Stimulated activated memory B cell treated with anti-CD40 and anti-IgM and Interleukin-4, amounts not matched to agents 10 μg/mL and 1 μg/mL and 100 μg/mL, for 72 hours (primary cell): ENCODE measurements around the gene ZNF695.

ENCODE experiments used
- ATAC-seq: fragments of 150-1000 bp; cut with Tn5 transposase; 2 replicates; pipeline ENCODE4 v1.10.0; 2021
- H3K27ac Mint-ChIP-seq: one replicate; pipeline ENCODE4 v1.8.0; 2022; ENCODE audit warnings: mild to moderate bottlenecking, mixed read lengths
- H3K27me3 Mint-ChIP-seq: one replicate; pipeline ENCODE4 v1.8.0; 2022; ENCODE audit warnings: mixed read lengths
- H3K36me3 Mint-ChIP-seq: one replicate; pipeline ENCODE4 v1.8.0; 2022; ENCODE audit warnings: mixed read lengths
- H3K4me1 Mint-ChIP-seq: one replicate; pipeline ENCODE4 v1.8.0; 2022; ENCODE audit warnings: mixed read lengths
- H3K4me3 Mint-ChIP-seq: one replicate; pipeline ENCODE4 v1.8.0; 2022; ENCODE audit warnings: mild to moderate bottlenecking, moderate library complexity, mixed read lengths
- H3K9me3 Mint-ChIP-seq: one replicate; pipeline ENCODE4 v1.8.0; 2022; ENCODE audit warnings: mixed read lengths

Gene ZNF695

GRCh38 chr1:246978785-246979184, 29.1 kb downstream of the ZNF695 start:
- Mint-ChIP-seq H3K9me3 (peaks cover 23% of the 10 kb centered on the region), H3K27ac (no peak overlapping the region), H3K27me3 (no peaks in the 10 kb centered on the region), H3K36me3 (peaks cover 7% of the 10 kb centered on the region), H3K4me3 (no peak overlapping the region), H3K4me1 (no peaks in the 10 kb centered on the region)
- no peak for ATAC-seq

GRCh38 chr1:246978281-246978680, 29.6 kb downstream of the ZNF695 start:
- Mint-ChIP-seq H3K4me1 (no peaks in the 10 kb centered on the region), H3K27me3 (no peaks in the 10 kb centered on the region), H3K9me3 (peaks cover 19% of the 10 kb centered on the region), H3K27ac (no peak overlapping the region), H3K36me3 (peaks cover 5% of the 10 kb centered on the region), H3K4me3 (no peak overlapping the region)
- no peak for ATAC-seq

DNA sequence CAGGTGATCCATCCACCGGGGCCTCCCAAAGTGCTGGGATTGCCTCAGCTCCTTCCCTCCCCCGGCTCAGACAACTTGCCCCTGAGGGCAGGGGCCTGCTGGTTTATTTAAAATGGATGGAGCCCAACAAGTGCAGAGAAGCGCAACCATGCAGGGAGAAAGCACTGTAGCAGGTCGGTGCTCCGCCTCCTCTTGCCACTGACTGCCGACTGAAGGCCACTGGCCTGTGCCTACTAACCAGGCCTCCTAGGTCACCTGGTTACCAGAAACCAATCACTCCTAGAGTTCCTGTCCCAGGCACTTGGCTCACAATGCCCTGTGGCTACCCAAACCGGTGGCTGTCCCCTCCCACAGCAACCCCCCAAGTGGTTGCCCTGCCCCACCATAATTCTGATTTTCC, 35.9 kb downstream of the ZNF695 start:
- Mint-ChIP-seq H3K9me3 (peaks cover 25% of the 10 kb centered on the region), H3K27ac (no peak overlapping the region), H3K27me3 (no peaks in the 10 kb centered on the region), H3K4me3 (no peak overlapping the region), H3K4me1 (no peaks in the 10 kb centered on the region), H3K36me3 (peaks cover 14% of the 10 kb centered on the region)
- no peak for ATAC-seq

DNA sequence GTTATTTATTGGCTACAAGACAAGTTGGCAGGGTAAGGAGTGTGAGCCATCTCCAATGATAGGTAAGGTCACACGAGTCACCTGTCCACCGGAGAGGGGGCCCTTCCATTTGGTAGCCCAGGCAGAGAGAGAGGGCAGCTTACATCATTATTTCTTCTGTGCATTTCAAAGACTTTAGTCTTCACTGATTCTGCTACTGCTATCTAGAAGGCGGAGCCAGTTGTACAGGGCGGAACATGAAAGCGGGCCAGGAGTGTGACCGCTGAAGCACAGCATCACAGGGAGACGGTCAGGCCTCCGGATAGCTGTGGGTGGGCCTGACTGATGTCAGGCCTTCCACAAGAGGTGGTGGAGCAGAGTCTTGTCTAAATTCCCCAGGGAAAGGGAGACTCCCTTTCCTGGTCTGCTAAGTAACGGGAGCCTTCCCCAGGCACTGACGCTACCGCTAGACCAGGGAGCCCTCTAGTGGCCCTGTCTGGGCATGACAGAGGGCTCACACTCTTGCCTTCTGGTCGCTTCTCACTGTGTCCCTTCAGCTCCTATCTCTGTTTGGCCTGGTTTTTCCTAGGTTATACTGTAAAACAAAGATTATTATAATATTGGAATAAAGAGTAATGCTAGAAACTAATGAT, 36.7 kb downstream of the ZNF695 start:
- H3K4me3 Mint-ChIP-seq = peak overlapping the region; percentile 8
- H3K9me3 Mint-ChIP-seq = peaks cover 25% of the 10 kb centered on the region
- no peaks in the 10 kb centered on the region for H3K27me3 Mint-ChIP-seq
- H3K27ac Mint-ChIP-seq = no peak overlapping the region
- H3K4me1 Mint-ChIP-seq = no peaks in the 10 kb centered on the region
- H3K36me3 Mint-ChIP-seq = peaks cover 10% of the 10 kb centered on the region
- no peak for ATAC-seq

- H3K27me3 Mint-ChIP-seq = no peaks in the 10 kb centered on the region
Observed at GRCh38 chr1:246969621-246970020, 38.2 kb downstream of the ZNF695 start.

GRCh38 chr1:246966502-246966901, 41.4 kb downstream of the ZNF695 start:
- H3K4me1 Mint-ChIP-seq = peaks cover 18% of the 10 kb centered on the region
- ATAC-seq = no peak

More at GRCh38 chr1:246969621-246970020, 38.2 kb downstream of the ZNF695 start:
- Mint-ChIP-seq H3K36me3 (peaks cover 16% of the 10 kb centered on the region), H3K9me3 (peaks cover 29% of the 10 kb centered on the region), H3K4me1 (no peaks in the 10 kb centered on the region), H3K27ac (no peak overlapping the region), H3K4me3 (no peak overlapping the region)
- no peak for ATAC-seq

DNA sequence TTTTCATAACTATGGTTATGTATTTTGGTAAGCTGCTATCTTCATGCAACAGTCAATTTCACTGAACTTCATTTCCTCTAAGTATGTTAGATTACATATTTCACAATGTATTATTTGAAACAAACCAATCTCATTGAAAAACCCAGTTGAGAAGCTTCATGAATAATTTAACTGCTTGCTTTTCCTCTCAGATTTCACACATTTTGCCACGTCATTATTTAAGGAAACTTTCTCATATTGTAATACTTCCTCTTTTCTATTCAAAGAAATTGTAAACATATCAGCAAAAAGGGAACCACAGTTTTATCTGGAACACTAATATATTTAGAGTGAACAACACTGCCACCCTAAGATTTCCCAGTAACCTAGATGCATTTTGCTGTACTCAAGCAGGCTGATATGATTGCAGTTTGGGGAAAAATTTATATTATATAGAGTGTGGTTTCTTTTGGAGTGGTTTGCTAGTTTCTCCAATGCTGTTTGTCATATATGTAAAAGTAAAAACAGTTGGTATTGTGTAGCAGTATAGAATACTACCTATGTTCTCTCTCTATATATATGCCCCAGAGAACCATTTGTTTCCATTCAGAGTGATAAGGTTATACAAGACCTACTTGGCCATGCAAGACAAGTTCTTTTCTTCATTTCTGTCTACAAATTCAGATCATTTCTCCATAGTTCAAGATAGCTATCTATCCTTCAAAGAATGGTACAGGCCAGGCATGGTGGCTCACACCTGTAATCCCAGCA, 47.7 kb downstream of the ZNF695 start:
- peaks cover 6% of the 10 kb centered on the region for H3K36me3 Mint-ChIP-seq
- peak; percentile 75 for ATAC-seq
- peak overlapping the region; percentile 93 for H3K27ac Mint-ChIP-seq
- peak overlapping the region; percentile 59 for H3K4me3 Mint-ChIP-seq
- H3K27me3 Mint-ChIP-seq = no peaks in the 10 kb centered on the region
- H3K9me3 Mint-ChIP-seq = peaks cover 3% of the 10 kb centered on the region
- peaks cover 41% of the 10 kb centered on the region for H3K4me1 Mint-ChIP-seq

More at GRCh38 chr1:246966502-246966901, 41.4 kb downstream of the ZNF695 start:
- Mint-ChIP-seq H3K27me3 (no peaks in the 10 kb centered on the region), H3K9me3 (peaks cover 31% of the 10 kb centered on the region), H3K27ac (no peak overlapping the region), H3K36me3 (peaks cover 22% of the 10 kb centered on the region), H3K4me3 (no peak overlapping the region)

DNA sequence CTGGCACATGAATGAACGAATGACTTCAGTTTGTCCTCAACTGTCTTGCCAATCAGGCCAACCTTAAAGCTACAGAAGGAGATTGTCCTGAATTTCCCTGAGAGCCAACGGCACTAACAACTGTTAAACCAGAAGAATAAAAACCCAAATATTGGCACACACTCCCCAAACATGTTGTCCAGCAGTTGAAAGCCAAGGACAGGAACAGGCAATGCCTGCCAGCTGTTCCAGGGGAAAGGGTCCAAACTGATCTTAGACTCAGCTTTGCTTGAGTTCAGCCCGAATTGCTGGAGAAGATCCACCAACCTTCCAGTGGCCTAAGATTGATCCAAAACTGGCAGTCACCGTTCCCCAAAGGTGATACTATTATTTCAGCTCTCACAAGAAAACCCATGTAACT, 53.7 kb downstream of the ZNF695 start:
- ATAC-seq = no peak
- Mint-ChIP-seq H3K4me1 (no peaks in the 10 kb centered on the region), H3K36me3 (no peaks in the 10 kb centered on the region), H3K27me3 (no peaks in the 10 kb centered on the region), H3K4me3 (no peak overlapping the region), H3K9me3 (peaks cover 3% of the 10 kb centered on the region), H3K27ac (no peak overlapping the region)

- Mint-ChIP-seq H3K9me3 (peaks cover 3% of the 10 kb centered on the region), H3K36me3 (no peaks in the 10 kb centered on the region), H3K27me3 (no peaks in the 10 kb centered on the region), H3K27ac (no peak overlapping the region), H3K4me3 (no peak overlapping the region), H3K4me1 (peaks cover 6% of the 10 kb centered on the region)
- no peak for ATAC-seq
Observed at GRCh38 chr1:246951413-246951812, 56.4 kb downstream of the ZNF695 start.

GRCh38 chr1:246949956-246950355, 57.9 kb downstream of the ZNF695 start:
- peaks cover 3% of the 10 kb centered on the region for H3K9me3 Mint-ChIP-seq
- H3K27me3 Mint-ChIP-seq = no peaks in the 10 kb centered on the region
- peaks cover 6% of the 10 kb centered on the region for H3K4me1 Mint-ChIP-seq
- no peak for ATAC-seq
- no peak overlapping the region for H3K27ac Mint-ChIP-seq
- H3K36me3 Mint-ChIP-seq = no peaks in the 10 kb centered on the region
- H3K4me3 Mint-ChIP-seq = no peak overlapping the region

DNA sequence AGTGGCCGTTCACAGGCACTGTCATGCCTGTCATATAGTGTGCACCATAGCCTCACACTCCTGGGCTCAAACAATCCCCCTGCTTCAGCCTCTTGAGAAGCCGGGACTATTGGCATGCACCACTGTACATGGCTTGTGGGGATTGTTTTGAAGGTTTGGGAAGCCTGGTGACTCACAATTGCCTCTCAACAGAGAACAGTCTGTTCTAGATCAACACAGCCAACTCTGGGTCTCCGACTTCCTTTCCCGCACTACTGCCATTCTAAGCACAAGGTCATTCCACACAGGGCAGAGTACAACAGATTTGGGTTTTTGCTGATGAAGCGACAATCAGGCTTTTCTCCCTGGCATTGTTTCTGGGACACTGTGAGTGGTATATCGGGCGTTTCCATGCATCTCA, 60.6 kb downstream of the ZNF695 start:
- H3K27ac Mint-ChIP-seq = no peak overlapping the region
- ATAC-seq = no peak

GRCh38 chr1:246946366-246946765, 61.5 kb downstream of the ZNF695 start:
- no peak for ATAC-seq
- peaks cover 6% of the 10 kb centered on the region for H3K4me1 Mint-ChIP-seq
- H3K9me3 Mint-ChIP-seq = peaks cover 3% of the 10 kb centered on the region
- no peak overlapping the region for H3K4me3 Mint-ChIP-seq
- no peaks in the 10 kb centered on the region for H3K36me3 Mint-ChIP-seq
- no peaks in the 10 kb centered on the region for H3K27me3 Mint-ChIP-seq
- no peak overlapping the region for H3K27ac Mint-ChIP-seq

More for the DNA sequence above, 60.6 kb downstream of the ZNF695 start:
- Mint-ChIP-seq H3K27me3 (no peaks in the 10 kb centered on the region), H3K9me3 (peaks cover 3% of the 10 kb centered on the region), H3K4me3 (no peak overlapping the region), H3K4me1 (peaks cover 6% of the 10 kb centered on the region), H3K36me3 (no peaks in the 10 kb centered on the region)
